H1 (cell line): ENCODE data around the gene RPS6KA2. TPM values are rescaled to one million over a fixed set of nuclear protein-coding genes. Genes with fewer than 3 reads are reported as not detected.

ENCODE experiments used
- EGR1 ChIP-seq: IDR thresholded peaks from 2 replicates; pipeline ENCODE4 v1.6.1; 2011; ENCODE audit warnings: low read depth, low read length, borderline replicate concordance
- polyA plus RNA-seq, 7 experiments: library from polyadenylated mRNA; depleted of rRNA in 3 of 7; stranded (reverse) in 5 of 7; unstranded in 2 of 7; fragments of >200 nt in 5 of 7; fragments of 200-250 nt in 2 of 7; gene quantifications; 1 replicate in 5 of 7; 2 replicates in 1 of 7; 4 replicates in 1 of 7; pipeline versions ENCODE4 v1.2.1 to v1.2.3, GENCODE V29; 2011 to 2013; ENCODE audit warnings: missing spikeins in 2 of 7, mixed read lengths in 2 of 7
- total RNA-seq: library from RNA; stranded (reverse); fragmentation: NEBNext Ultra II Directional; extraction: Animal tissue kit (Norgen Biotek cat#: 25700); gene quantifications from 2 replicates; pipeline ENCODE4 v1.2.1, GENCODE V29; 2021

The RPS6KA2 gene
- total and polyA plus RNA-seq, 2 of the 8 experiments (the other 6 are each of a cell fraction or from before 2014, with no cell fraction given): 8.8 to 25.7 TPM

DNA sequence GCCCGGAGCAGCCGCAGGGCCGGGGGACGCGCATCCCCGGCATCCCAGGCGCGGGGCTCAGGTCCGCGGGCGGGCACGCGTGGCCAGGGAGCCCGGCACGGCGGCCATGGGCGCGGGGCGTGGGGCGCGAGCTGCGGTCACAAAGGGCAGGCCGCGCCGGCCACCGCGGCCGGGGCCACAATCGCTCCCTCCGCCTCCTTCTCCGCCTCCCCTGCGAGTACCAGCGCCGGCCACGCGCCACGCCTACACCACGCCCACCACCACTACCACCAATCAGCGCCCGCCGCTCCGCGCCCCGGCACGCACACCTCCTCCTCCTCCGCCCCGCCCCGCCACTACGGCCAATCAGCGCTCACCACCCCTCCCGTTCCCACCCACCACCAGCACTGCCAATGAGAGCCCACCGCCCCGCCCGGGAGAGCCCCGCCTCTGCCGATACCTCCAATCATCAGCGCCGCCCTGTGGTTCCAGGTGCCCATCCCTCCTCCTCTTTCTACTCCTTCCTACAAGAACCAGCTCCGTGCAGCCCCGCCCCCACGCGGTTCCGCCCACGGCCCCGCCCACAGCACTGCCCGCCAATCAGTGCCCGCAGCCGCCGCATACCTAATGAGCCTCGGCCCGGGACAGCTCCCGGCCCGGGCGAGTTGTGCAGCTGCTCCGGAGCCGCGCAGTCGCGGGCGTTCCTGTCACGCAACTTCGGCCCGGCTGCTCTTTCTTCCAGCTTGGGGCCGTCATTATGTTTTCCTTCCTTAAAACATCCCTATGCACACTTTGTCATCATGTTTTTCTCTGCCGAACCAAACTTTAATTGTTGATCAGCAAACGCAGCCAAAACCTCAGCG is at the start of gene RPS6KA2 (continued):
- peak; percentile 18; the same call in 1 of the 2 replicates for TF ChIP-seq EGR1
